HCT116 (cell line): ENCODE data around the gene RND1.

Experiments used
- CTCF ChIP-seq, 3 experiments: fragments of 200-600 bp in 1 of 3; sonication (generic) in 1 of 3; IDR thresholded peaks in 2 of 3; conservative IDR thresholded peaks in 1 of 3; 2 replicates each; pipeline ENCODE4 v1.5.1; 2012 to 2017; ENCODE audit warnings: low read depth in 2 of 3, low read length in 2 of 3, antibody characterized with exemption in 1 of 3, borderline replicate concordance in 1 of 3, control low read depth in 1 of 3, mild to moderate bottlenecking in 1 of 3, mixed read lengths in 1 of 3, mixed run types in 1 of 3, moderate library complexity in 1 of 3; ENCODE audit not compliant: insufficient read depth in 1 of 3
- EGR1 ChIP-seq: IDR thresholded peaks from 2 replicates; pipeline ENCODE4 v1.6.1; 2012; ENCODE audit warnings: low read depth
- EZH2 ChIP-seq: fragments of 200-600 bp; sonication (generic); IDR thresholded peaks from 2 replicates; pipeline ENCODE4 v1.6.1; 2017; ENCODE audit warnings: antibody characterized with exemption, mixed run types
- EZH2phosphoT487 ChIP-seq: fragments of 200-600 bp; IDR thresholded peaks from 2 replicates; pipeline ENCODE4 v1.6.1; 2018; ENCODE audit warnings: antibody characterized with exemption, borderline replicate concordance
- POLR2A ChIP-seq: IDR thresholded peaks from 2 replicates; pipeline ENCODE4 v1.7.0; 2011; ENCODE audit warnings: borderline replicate concordance; ENCODE audit not compliant: insufficient read depth, insufficient read length; ENCODE audit errors: extremely low read depth
- RAD21 ChIP-seq: IDR thresholded peaks from 2 replicates; pipeline ENCODE4 v1.6.1; 2012; ENCODE audit warnings: low read depth, mild to moderate bottlenecking
- YY1 ChIP-seq: IDR thresholded peaks from 2 replicates; pipeline ENCODE4 v1.6.1; 2011; ENCODE audit warnings: low read length, low read depth, moderate library complexity, mild to moderate bottlenecking; ENCODE audit not compliant: insufficient replicate concordance; ENCODE audit errors: extremely low read depth
- TF ChIP-seq, protein P1 (sequence below): IDR thresholded peaks from 2 replicates; pipeline ENCODE4 v1.6.1; 2011; ENCODE audit warnings: mild to moderate bottlenecking, low read length, moderate library complexity; ENCODE audit not compliant: insufficient replicate concordance; ENCODE audit errors: extremely low read depth

DNA sequence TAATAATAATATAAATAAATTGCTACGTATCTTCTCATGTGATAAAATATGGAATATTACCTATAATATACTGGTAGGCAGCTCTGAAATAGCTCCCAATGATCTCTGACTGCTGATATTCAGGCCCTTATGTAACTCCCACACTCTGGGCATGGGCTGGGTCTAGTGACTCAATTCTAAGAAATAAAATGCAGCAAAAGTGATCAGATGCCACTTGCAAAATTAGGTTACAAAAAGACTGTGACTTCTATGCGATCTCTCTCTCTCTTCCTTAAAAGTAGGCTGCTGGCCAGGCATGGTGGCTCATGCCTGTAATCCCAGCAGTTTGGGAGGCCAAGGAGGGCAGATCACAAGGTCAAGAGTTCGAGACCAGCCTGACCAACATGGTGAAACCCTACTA is 57.7 kb downstream of the RND1 start:
- TF ChIP-seq RAD21 (no peak), POLR2A (no peak), EZH2phosphoT487 (no peak), CTCF (IDR thresholded peaks at IDR 0.05 in 2 of 3, conservative IDR thresholded peaks at IDR 0.05 in 1 of 3; ENCODE audit: borderline replicate concordance in 1 of 3, insufficient read depth in 1 of 3, low read depth in 2 of 3, low read length in 2 of 3) (no peak), EGR1 (no peak), EZH2 (no peak), YY1 (no peak)
- TF ChIP-seq, protein P1, sequence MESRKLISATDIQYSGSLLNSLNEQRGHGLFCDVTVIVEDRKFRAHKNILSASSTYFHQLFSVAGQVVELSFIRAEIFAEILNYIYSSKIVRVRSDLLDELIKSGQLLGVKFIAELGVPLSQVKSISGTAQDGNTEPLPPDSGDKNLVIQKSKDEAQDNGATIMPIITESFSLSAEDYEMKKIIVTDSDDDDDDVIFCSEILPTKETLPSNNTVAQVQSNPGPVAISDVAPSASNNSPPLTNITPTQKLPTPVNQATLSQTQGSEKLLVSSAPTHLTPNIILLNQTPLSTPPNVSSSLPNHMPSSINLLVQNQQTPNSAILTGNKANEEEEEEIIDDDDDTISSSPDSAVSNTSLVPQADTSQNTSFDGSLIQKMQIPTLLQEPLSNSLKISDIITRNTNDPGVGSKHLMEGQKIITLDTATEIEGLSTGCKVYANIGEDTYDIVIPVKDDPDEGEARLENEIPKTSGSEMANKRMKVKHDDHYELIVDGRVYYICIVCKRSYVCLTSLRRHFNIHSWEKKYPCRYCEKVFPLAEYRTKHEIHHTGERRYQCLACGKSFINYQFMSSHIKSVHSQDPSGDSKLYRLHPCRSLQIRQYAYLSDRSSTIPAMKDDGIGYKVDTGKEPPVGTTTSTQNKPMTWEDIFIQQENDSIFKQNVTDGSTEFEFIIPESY, result no peak
